Uterus (tissue), 2 donors: ENCODE results near the gene C19orf73.

Source experiments
- CTCF ChIP-seq, 4 experiments: fragments of 200-600 bp in 2 of 4; fragments of 450-650 bp in 2 of 4; sonication (generic) in 2 of 4; IDR thresholded peaks; one replicate each; pipeline ENCODE4 v1.5.1; 2016 to 2019; ENCODE audit warnings: antibody characterized with exemption in 4 of 4, mild to moderate bottlenecking in 2 of 4, moderate library complexity in 1 of 4
- POLR2A ChIP-seq, 2 donors: fragments of 450-650 bp; IDR thresholded peaks; one replicate each; pipeline ENCODE4 v1.6.1; 2016; ENCODE audit warnings: antibody characterized with exemption in 2 of 2, mild to moderate bottlenecking in 1 of 2, moderate library complexity in 1 of 2

GRCh38 chr19:49109051-49109450 is 9.9 kb downstream of the C19orf73 start:
- TF ChIP-seq CTCF (IDR thresholded peaks at IDR 0.05) (no peak), POLR2A (IDR thresholded peaks at IDR 0.05) (no peak)
